HG03108 (cell line): ENCODE measurements around the gene FUT2.
"Not testable (repeated sequence)": the region's sequence is repeated elsewhere in the genome, so short reads cannot be mapped to it uniquely, and the experiment has no call there.

Experiments used
- ATAC-seq: cut with Tn5 transposase; IDR thresholded peaks from one replicate; pipeline ENCODE4 v1.9.1; 2021; ENCODE audit warnings: moderate library complexity; ENCODE audit not compliant: unreplicated experiment

Gene FUT2

GRCh38 chr19:48695743-48696352 is at the start of gene FUT2:
Gene FUT2 (plus strand): TSS chr19:48695971. CDS start chr19:48702957, 6,986 bp downstream.
- no peak for ATAC-seq

- peak; percentile 71 for ATAC-seq
Measured at GRCh38 chr19:48646001-48646721, 49.6 kb upstream of the FUT2 start, which contains the start of gene CA11. Gene CA11 (minus strand): TSS chr19:48646187. CDS start chr19:48645632, 555 bp downstream.

- no peak for ATAC-seq
Measured at GRCh38 chr19:48646722-48647216, 49.0 kb upstream of the FUT2 start.

GRCh38 chr19:48648134-48648533 is 47.6 kb upstream of the FUT2 start:
- ATAC-seq, result no peak

GRCh38 chr19:48650974-48651682 is 44.6 kb upstream of the FUT2 start:
- no peak for ATAC-seq

- no peak for ATAC-seq
Measured at GRCh38 chr19:48651683-48652048, 44.1 kb upstream of the FUT2 start.

- ATAC-seq, result no peak
Measured at GRCh38 chr19:48654299-48655059, 41.3 kb upstream of the FUT2 start.

GRCh38 chr19:48656840-48657474 is 38.8 kb upstream of the FUT2 start:
- ATAC-seq, result no peak

GRCh38 chr19:48657828-48658227 is 37.9 kb upstream of the FUT2 start:
- ATAC-seq, result not testable (repeated sequence)

- ATAC-seq, result no peak
Measured at GRCh38 chr19:48658483-48658882, 37.3 kb upstream of the FUT2 start.

GRCh38 chr19:48659768-48660167 is 36.0 kb upstream of the FUT2 start:
- no peak for ATAC-seq

- ATAC-seq, result peak; percentile 71
Measured at GRCh38 chr19:48660852-48661710, 34.7 kb upstream of the FUT2 start.

GRCh38 chr19:48661711-48662090 is 34.1 kb upstream of the FUT2 start:
- no peak for ATAC-seq

- ATAC-seq, result no peak
Measured at GRCh38 chr19:48663667-48664066, 32.1 kb upstream of the FUT2 start.

- ATAC-seq, result no peak
Measured at GRCh38 chr19:48664476-48664875, 31.3 kb upstream of the FUT2 start.

- ATAC-seq, result no peak
Measured at GRCh38 chr19:48665786-48666185, 30.0 kb upstream of the FUT2 start.

GRCh38 chr19:48668332-48668731 is 27.4 kb upstream of the FUT2 start:
- no peak for ATAC-seq

- no peak for ATAC-seq
Measured at GRCh38 chr19:48668761-48669160, 27.0 kb upstream of the FUT2 start.

- no peak for ATAC-seq
Measured at GRCh38 chr19:48669903-48670668, 25.7 kb upstream of the FUT2 start.
